ENCODE results near the gene OGDH. TPM values are rescaled to one million over a fixed set of nuclear protein-coding genes. Genes with fewer than 3 reads are reported as not detected.
A peak's percentile ranks its signal among the peaks of the same experiment; 100 is the strongest.

OGDH gene
- total RNA-seq, 2 experiments from 2014 or later, result 113 to 114 TPM

GRCh38 chr7:44754802-44755697 is 148.6 kb downstream of the OGDH start:
- CTCF ChIA-PET, result no interaction called here
- ATAC-seq (no peak), DNase-seq (no peak)
- H3K4me3 Mint-ChIP-seq, result no peak overlapping the region
- peaks cover 29% of the 10 kb centered on the region for H3K4me1 Mint-ChIP-seq (ENCODE audit: low read depth)
- peak overlapping the region; percentile 60 for H3K27ac Mint-ChIP-seq
- POLR2A ChIA-PET, result no interaction called here
- peaks cover 16% of the 10 kb centered on the region for H3K36me3 Mint-ChIP-seq (ENCODE audit: low read depth)
- no peaks in the 10 kb centered on the region for H3K27me3 Mint-ChIP-seq (ENCODE audit: low read depth)
- no peaks in the 10 kb centered on the region for H3K9me3 Mint-ChIP-seq (ENCODE audit: insufficient read depth)

GRCh38 chr7:44755698-44756627 is 149.5 kb downstream of the OGDH start:
- CTCF ChIA-PET, result no interaction called here
- POLR2A ChIA-PET, result no interaction called here

GRCh38 chr7:44756904-44757303 is 150.5 kb downstream of the OGDH start:
- no peaks in the 10 kb centered on the region for H3K9me3 Mint-ChIP-seq (ENCODE audit: insufficient read depth)
- H3K4me1 Mint-ChIP-seq (ENCODE audit: low read depth), result peaks cover 15% of the 10 kb centered on the region
- POLR2A ChIA-PET, result no interaction called here
- H3K27ac Mint-ChIP-seq, result no peak overlapping the region
- peaks cover 19% of the 10 kb centered on the region for H3K36me3 Mint-ChIP-seq (ENCODE audit: low read depth)
- H3K27me3 Mint-ChIP-seq (ENCODE audit: low read depth), result no peaks in the 10 kb centered on the region
- no peak overlapping the region for H3K4me3 Mint-ChIP-seq
- CTCF ChIA-PET, result no interaction called here
- DNase-seq, result no peak
- ATAC-seq, result no peak

More at GRCh38 chr7:44755698-44756627, 149.5 kb downstream of the OGDH start:
- Mint-ChIP-seq H3K9me3 (ENCODE audit: insufficient read depth) (no peaks in the 10 kb centered on the region), H3K27ac (no peak overlapping the region), H3K27me3 (ENCODE audit: low read depth) (no peaks in the 10 kb centered on the region), H3K4me1 (ENCODE audit: low read depth) (peaks cover 20% of the 10 kb centered on the region), H3K4me3 (no peak overlapping the region), H3K36me3 (ENCODE audit: low read depth) (peaks cover 19% of the 10 kb centered on the region)
- ATAC-seq (no peak), DNase-seq (no peak)

- DNase-seq (no peak), ATAC-seq (no peak)
- H3K4me1 Mint-ChIP-seq (ENCODE audit: low read depth), result peaks cover 14% of the 10 kb centered on the region
- H3K4me3 Mint-ChIP-seq, result no peak overlapping the region
- H3K27ac Mint-ChIP-seq, result no peak overlapping the region
- no peaks in the 10 kb centered on the region for H3K9me3 Mint-ChIP-seq (ENCODE audit: insufficient read depth)
- peaks cover 21% of the 10 kb centered on the region for H3K36me3 Mint-ChIP-seq (ENCODE audit: low read depth)
- no peaks in the 10 kb centered on the region for H3K27me3 Mint-ChIP-seq (ENCODE audit: low read depth)
- CTCF ChIA-PET, result no interaction called here
- POLR2A ChIA-PET, result no interaction called here
Measured at GRCh38 chr7:44757311-44757710, 150.9 kb downstream of the OGDH start.

GRCh38 chr7:44757739-44758138 is 151.3 kb downstream of the OGDH start:
- no peak overlapping the region for H3K27ac Mint-ChIP-seq
- no peak for ATAC-seq
- POLR2A ChIA-PET, result interaction anchor here (1.1 kb wide), 1 partner anchor 41 kb away, joined by 5 read pairs; no protein-coding TSS in a partner anchor
- H3K27me3 Mint-ChIP-seq (ENCODE audit: low read depth), result no peaks in the 10 kb centered on the region
- CTCF ChIA-PET, result no interaction called here
- peaks cover 19% of the 10 kb centered on the region for H3K36me3 Mint-ChIP-seq (ENCODE audit: low read depth)
- H3K4me3 Mint-ChIP-seq, result no peak overlapping the region
- H3K9me3 Mint-ChIP-seq (ENCODE audit: insufficient read depth), result no peaks in the 10 kb centered on the region
- no peak for DNase-seq
- H3K4me1 Mint-ChIP-seq (ENCODE audit: low read depth), result peaks cover 10% of the 10 kb centered on the region

Other genes starting within 250 kb of the OGDH start
- 10 to 100 TPM; 80.7 to 84.0 TPM for gene NUDCD3, start 116.0 kb upstream of the OGDH start, total RNA-seq
- not detected for gene NPC1L1, start 65.3 kb upstream of the OGDH start, total RNA-seq
- 10 to 100 TPM; 83.6 to 86.5 TPM for gene DDX56, start 32.7 kb upstream of the OGDH start, total RNA-seq
- 10 to 100 TPM; 63.8 to 65.9 TPM for gene TMED4, start 24.4 kb upstream of the OGDH start, total RNA-seq
- 10 to 100 TPM; 77.8 to 80.7 TPM for gene ZMIZ2, start 142.2 kb downstream of the OGDH start, total RNA-seq
- 1,000 to 10,000 TPM; 2,568 to 2,621 TPM for gene PPIA, start 190.1 kb downstream of the OGDH start, total RNA-seq
- 100 to 1,000 TPM; 435 to 439 TPM for gene H2AZ2, start 241.5 kb downstream of the OGDH start, total RNA-seq